Fibroblast of villous mesenchyme (primary cell): ENCODE results near the gene GPC6. TPM values are rescaled to one million over a fixed set of nuclear protein-coding genes. Genes with fewer than 3 reads are reported as not detected.

Experiments
- DNase-seq: peaks from one replicate; pipeline ENCODE4 v3.0.0-alpha.2; 2010; ENCODE audit warnings: low read depth
- H3K4me3 ChIP-seq: 2 replicates; pipeline ENCODE4 v1.5.1; 2011; ENCODE audit warnings: low read depth, mild to moderate bottlenecking, low read length
- total RNA-seq: library from RNA; depleted of rRNA; stranded (reverse); fragments of >200 nt; gene quantifications from 2 replicates; pipeline ENCODE4 v1.2.3, GENCODE V29; 2012
- TF ChIP-seq, protein P1 (sequence below): IDR thresholded peaks from 2 replicates; pipeline ENCODE4 v1.5.1; 2012; ENCODE audit warnings: low read depth, mild to moderate bottlenecking, low read length; ENCODE audit not compliant: insufficient read depth

Gene GPC6
- total RNA-seq, 1 donor: 6.0 TPM

DNA sequence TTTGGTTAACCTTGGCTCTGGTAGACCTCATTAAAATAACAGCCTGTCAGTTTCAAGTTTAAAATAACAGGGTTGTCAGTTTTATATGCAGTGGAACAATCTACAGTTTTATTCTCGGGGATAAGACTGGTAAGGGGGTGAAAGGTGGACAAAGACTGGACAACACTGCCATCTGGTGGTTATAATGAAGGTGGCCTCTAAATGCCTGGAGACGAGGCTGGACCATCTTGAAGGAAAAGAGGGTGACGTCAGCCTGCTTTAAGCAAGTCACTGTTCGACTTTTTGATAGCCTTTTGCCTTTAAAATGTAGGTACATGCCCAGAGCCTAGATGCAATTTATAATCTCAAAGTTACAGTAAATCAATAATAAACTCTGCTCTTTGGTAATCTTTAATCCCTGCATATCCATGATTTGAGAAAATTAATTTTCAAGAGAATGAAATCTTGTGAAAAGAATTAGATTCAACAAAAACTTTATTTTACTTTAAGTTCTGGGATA, 1135.9 kb downstream of the GPC6 start:
- H3K4me3 ChIP-seq: no peak overlapping the region
- peak; percentile 91 for DNase-seq
- TF ChIP-seq, protein P1, sequence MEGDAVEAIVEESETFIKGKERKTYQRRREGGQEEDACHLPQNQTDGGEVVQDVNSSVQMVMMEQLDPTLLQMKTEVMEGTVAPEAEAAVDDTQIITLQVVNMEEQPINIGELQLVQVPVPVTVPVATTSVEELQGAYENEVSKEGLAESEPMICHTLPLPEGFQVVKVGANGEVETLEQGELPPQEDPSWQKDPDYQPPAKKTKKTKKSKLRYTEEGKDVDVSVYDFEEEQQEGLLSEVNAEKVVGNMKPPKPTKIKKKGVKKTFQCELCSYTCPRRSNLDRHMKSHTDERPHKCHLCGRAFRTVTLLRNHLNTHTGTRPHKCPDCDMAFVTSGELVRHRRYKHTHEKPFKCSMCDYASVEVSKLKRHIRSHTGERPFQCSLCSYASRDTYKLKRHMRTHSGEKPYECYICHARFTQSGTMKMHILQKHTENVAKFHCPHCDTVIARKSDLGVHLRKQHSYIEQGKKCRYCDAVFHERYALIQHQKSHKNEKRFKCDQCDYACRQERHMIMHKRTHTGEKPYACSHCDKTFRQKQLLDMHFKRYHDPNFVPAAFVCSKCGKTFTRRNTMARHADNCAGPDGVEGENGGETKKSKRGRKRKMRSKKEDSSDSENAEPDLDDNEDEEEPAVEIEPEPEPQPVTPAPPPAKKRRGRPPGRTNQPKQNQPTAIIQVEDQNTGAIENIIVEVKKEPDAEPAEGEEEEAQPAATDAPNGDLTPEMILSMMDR: peak; percentile 81

DNA sequence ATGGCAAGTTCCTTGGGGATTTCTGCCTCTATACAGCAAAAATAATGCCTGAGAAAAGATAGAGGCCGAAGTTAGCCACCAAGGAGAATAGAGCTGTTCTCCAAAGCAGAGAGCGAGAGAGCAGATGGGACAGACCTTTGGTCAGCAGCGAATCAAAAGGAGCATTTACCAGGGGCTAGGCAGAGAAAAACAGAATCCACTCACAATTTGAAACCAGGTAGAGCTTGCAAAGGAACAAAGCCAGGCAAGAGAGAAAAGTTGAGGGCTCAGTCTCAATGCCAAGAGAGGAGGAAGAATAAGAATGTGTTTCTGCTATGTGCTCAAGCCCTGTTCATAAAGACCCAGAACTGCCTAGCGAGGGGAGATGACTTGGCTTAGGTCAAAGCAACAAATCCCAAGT, 1140.1 kb downstream of the GPC6 start:
- no peak for DNase-seq
- TF ChIP-seq, protein P1: no peak
- no peak overlapping the region for H3K4me3 ChIP-seq

DNA sequence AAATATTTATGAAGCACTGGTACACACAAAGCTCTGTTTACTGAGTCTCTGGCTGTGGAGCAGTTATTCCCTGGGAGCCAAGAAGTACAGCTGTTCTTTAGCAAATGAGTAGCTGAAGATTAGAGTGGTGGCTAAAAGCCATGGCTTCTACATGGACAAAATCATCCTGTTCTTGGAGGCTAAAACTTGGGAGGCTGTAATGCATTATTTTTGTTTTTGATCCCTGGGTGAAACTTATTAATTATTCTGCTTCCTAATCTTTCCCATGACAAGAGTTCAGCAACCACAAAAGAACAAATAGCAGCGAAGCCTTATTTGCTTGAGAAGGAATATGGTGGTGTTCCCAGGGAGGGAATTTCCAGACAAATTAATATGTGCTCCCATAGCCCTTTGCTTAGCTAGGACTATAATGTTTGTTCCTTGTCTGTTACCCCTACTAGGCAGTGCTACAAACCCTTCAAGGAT, 1143.4 kb downstream of the GPC6 start:
- H3K4me3 ChIP-seq: no peak overlapping the region
- DNase-seq: peak; percentile 18
- TF ChIP-seq, protein P1: no peak

DNA sequence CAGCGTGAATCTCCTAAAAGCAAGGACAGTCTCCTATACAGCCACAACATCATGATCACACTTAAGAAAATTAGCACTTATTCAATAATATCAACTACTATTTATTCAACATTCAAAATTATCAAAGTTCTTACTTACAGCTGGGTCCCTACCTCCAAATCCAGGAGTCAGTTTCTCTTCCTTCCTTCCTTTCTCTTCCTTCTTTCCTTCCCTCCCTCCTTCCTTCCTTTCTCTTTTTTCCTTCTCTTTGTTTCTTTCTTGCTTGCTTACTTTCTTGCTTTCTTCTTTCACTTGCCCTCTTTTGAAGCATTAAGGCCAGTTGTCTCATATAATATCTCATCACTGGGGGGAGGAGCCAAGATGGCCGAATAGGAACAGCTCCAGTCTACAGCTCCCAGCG, 1145.2 kb downstream of the GPC6 start:
- TF ChIP-seq, protein P1: no peak
- H3K4me3 ChIP-seq: no peak overlapping the region
- no peak for DNase-seq

DNA sequence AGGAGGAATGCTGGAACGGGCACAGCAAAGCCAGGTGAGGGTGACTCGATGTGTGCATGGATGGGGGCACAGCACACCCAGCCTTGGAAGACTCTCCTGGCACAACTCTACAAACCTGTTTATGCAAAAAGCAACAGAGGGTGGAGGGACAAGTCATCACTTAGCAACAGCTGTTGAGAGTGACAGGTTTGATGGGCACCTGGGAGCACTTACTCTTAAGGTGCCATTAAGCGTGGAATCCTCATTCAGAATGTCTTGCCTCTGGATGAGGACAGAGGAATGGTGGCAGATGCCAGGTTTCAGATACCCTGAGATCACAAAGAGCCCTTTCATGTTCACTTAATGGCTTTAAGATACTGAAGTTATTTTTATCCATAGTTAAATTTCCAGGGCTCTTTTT, 1155.9 kb downstream of the GPC6 start:
- no peak overlapping the region for H3K4me3 ChIP-seq
- no peak for DNase-seq
- TF ChIP-seq, protein P1: no peak

DNA sequence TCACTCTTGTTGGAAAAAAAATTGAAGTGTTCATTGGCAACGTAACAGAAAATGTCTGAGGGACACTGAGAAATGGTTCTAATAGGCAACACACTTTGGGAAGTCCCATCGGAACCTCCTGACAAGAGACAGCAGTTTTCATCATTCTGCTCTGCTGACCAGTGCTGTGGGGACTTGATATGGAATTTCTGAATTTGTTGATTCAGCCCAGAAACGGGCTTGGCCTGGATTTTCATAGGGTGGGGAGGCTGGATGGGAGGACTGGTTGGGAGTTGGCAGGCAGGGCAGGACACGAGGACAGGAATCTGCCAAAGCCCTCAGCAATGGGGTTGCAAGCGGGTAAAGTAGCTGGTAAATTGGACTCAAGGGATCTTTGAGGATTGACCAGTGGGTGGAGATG, 1156.4 kb downstream of the GPC6 start:
- no peak for DNase-seq
- TF ChIP-seq, protein P1: no peak
- no peak overlapping the region for H3K4me3 ChIP-seq
